ENCODE measurements around the gene BCO1.
"Not testable (repeated sequence)": the region's sequence is repeated elsewhere in the genome, so short reads cannot be mapped to it uniquely, and the experiment has no call there.

BCO1 gene

DNA sequence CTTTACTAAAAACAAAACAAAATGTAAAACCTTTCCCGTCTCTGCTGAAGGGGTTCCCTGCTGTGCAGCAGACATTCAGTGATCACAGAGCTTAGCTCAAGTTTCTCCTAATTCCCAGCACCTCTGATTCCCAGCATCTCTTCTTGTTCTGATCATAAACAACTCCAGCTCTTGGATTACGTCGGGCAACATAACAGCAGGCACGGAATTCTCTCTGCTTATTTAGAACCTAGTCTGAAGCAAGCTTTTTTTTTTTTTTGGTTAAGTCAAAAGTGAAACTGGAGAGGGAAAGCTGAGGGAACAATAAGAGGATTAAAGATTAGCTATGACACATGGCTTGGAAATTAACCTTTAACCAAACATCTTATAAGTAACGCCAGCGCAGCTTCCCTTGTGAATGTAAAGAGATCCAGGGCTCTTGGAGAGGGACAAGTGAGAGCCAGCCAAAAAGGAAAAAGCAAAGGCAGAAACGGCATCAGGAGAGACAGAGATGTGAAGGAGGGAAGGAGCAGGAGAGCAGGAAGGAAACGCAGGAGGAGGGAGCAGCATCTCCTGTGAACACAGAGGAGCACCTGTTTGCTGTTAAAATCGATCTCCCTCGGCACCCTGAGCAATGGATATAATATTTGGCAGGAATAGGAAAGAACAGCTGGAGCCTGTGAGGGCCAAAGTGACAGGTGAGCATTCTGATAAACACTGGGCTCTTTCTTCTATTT, at the start of gene BCO1:
TSS of gene BCO1 (plus strand) at position 394 of the 716 bp plus-strand sequence. CDS start at position 614, 220 bp downstream.
- no peak for DNase-seq (ENCODE audit: low read depth)

GRCh38 chr16:81189100-81189664, 49.3 kb upstream of the BCO1 start:
- peak; percentile 25 for DNase-seq (ENCODE audit: low read depth)

- no peak for DNase-seq (ENCODE audit: low read depth)
Measured at GRCh38 chr16:81190667-81191066, 47.8 kb upstream of the BCO1 start.

GRCh38 chr16:81195885-81196534, 42.5 kb upstream of the BCO1 start:
- no peak for DNase-seq (ENCODE audit: low read depth)

GRCh38 chr16:81198635-81199034, 39.9 kb upstream of the BCO1 start:
- no peak for DNase-seq (ENCODE audit: low read depth)

GRCh38 chr16:81201267-81201666, 37.2 kb upstream of the BCO1 start:
- DNase-seq (ENCODE audit: low read depth), result no peak

DNA sequence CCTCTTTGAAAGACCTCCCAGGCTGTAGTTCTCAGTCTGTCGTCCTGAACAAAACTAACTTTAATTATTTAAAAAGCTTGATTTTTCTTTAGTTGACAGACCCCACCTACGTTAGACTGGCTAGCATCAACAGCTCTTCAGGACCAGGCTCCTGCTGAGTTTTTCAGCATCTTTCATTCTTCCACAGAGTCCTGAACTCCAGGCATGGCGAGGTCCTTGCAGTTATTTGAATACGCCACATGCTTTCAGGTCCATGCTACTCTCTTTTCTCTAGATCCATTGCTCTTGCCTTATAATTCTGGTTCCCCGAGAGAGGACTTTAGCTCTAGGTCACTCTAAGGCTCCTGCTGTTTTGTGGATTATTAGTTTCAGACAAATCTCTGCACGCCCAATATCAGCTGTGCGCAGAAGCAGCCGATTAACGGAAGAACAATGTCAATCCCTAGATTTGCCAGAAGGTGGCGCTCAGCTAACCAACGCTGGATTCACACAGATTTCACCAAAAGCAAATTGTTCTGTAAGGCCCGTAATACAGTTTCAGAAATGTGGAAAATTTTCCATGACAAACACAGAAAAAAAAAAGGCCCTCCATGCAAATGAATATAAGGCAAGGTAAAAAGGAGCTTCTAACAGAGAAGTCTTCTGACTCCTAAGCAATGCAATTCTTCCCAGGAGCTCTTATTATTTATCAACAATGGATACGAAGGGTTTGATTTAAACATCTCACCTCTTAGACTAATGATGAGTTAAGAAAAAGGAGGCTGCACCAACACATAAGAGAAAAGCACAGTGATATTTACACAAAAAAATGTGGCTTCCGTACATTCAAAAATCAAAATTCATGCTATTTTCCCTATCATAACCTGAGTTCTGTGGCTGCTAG, 33.5 kb upstream of the BCO1 start:
- DNase-seq (ENCODE audit: low read depth), result peak; percentile 8

GRCh38 chr16:81207076-81207475, 31.4 kb upstream of the BCO1 start:
- DNase-seq (ENCODE audit: low read depth), result no peak

DNA sequence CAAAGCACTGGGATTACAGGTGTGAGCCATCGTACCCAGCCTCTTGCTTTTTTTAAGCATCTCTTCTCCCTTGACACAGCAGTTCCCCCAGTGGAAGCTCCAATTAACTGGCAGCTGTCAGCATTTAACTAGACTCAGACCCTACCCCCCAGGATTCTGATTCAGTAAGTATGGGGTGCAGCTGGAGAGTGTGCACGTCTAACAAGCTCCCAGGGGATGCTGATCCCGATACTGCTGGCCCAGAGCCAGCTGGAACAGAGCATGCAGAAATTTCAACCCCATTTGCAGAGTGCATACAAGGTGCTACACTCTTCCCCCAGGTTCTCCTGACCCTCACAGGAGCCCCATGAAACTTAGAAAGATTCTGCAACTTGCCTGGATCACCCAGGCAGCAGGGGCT, 27.7 kb upstream of the BCO1 start:
- DNase-seq (ENCODE audit: low read depth), result no peak

DNA sequence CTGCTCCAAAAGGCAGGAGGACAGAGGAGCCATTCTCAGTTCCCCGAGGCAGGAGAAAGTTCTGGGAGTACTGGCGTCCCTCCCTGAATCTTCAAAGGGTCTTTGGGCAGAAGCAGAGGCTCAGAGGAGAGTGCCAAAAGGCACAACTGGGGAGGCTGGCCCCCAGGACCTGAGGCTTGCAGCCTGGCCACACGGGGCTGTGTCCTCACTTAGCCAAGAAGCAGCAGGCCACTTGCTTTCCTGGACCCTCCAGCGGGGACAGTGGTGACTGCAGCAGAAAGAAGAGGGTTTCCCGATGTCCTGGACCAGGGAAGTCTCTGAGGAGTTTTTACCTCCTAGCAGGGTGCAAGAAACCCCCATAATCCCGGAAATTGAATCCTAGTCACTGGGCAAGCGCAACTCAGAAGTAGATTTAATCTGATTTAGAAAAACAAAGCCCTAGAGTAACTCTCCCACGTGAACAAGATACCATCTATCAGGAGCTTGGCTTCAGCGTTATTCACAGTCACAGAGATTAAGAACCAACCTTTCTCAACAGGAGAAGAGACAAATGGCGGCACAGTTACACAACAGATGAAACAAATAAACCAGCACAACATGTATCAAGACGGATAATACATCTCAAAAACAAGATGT, 25.5 kb upstream of the BCO1 start:
- no peak for DNase-seq (ENCODE audit: low read depth)

- DNase-seq (ENCODE audit: low read depth), result no peak
Measured at GRCh38 chr16:81214745-81215166, 23.7 kb upstream of the BCO1 start.

GRCh38 chr16:81216114-81216513, 22.4 kb upstream of the BCO1 start:
- DNase-seq (ENCODE audit: low read depth), result no peak

- no peak for DNase-seq (ENCODE audit: low read depth)
Measured at GRCh38 chr16:81216706-81217105, 21.8 kb upstream of the BCO1 start.

- DNase-seq (ENCODE audit: low read depth), result no peak
Measured at GRCh38 chr16:81219151-81219550, 19.3 kb upstream of the BCO1 start.

- DNase-seq (ENCODE audit: low read depth), result no peak
Measured at GRCh38 chr16:81220349-81220748, 18.1 kb upstream of the BCO1 start.

GRCh38 chr16:81221731-81222130, 16.8 kb upstream of the BCO1 start:
- DNase-seq (ENCODE audit: low read depth), result no peak

DNA sequence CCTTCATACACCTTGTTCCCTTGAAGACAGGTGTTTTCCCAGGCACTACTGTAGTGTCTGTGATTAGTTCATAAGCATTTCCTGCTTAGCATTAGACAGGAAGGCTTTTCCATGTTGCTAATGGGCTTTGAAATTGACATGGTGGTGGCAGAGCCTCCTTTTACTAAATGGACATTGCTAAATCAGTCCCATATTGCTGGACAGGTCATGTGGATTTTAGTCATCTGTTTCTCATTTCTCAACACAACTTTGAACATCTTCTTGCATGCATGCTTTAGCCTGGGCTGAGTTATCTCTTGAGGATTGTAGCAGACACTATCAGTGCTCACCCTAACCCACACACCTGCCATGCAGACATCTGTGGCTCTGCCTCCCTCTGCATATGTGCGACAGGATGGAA, 13.7 kb upstream of the BCO1 start:
- no peak for DNase-seq (ENCODE audit: low read depth)

DNA sequence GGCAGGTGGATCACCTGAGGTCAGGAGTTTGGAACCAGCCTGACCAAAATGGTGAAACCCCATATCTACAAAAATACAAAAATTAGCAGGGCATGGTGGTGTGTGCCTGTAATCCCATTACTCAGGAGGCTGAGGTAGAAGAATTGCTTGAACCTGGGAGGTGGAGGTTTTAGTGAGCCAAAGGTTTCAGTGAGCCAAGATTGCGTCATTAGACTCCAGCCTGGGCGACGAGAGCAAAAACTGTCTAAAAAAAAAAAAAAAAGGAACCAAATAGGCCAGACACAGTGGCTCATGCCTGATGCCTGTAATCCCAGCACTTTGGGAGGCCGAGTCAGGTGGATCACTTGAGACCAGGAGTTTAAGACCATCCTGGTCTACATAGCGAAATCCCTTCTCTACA, 12.8 kb upstream of the BCO1 start:
- DNase-seq (ENCODE audit: low read depth), result not testable (repeated sequence)

GRCh38 chr16:81227785-81228184, 10.7 kb upstream of the BCO1 start:
- DNase-seq (ENCODE audit: low read depth), result no peak

- DNase-seq (ENCODE audit: low read depth), result no peak
Measured at GRCh38 chr16:81229811-81230210, 8.7 kb upstream of the BCO1 start.

DNA sequence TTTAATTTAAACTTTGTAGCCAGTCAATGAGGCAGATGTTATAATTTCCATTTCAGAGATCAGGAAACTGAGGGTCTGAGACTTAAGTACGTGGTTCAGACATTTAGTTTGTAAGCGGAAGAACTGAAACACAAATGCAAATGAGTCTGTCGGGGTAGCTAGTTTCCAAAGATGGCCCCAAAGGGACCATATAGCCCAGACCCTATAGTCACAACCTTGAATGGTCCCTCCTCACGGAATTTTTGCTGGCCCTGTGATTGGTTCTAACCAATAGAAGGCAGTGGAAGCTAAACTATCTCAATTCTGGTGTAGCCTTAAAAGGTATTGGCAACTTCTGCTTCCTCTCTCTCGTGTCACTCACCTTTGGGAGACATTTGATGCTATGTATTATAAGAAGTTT, 7.5 kb upstream of the BCO1 start:
- DNase-seq (ENCODE audit: low read depth), result no peak

Data from CMK (cell line).